IgD-negative memory B cell (primary cell): ENCODE data around the gene FNBP1L. TPM values are rescaled to one million over a fixed set of nuclear protein-coding genes. Genes with fewer than 3 reads are reported as not detected.

Source experiments
- H3K27ac Mint-ChIP-seq, 3 donors: one replicate each; pipeline ENCODE4 v1.8.0; 2020 to 2022; ENCODE audit warnings: mild to moderate bottlenecking in 3 of 3, mixed read lengths in 3 of 3, moderate library complexity in 1 of 3
- H3K27me3 Mint-ChIP-seq: one replicate; pipeline ENCODE4 v1.8.0; 2021; ENCODE audit warnings: mixed read lengths
- H3K36me3 Mint-ChIP-seq: one replicate; pipeline ENCODE4 v1.8.0; 2020; ENCODE audit warnings: mild to moderate bottlenecking, mixed read lengths
- H3K4me1 Mint-ChIP-seq, 3 donors: one replicate each; pipeline ENCODE4 v1.8.0; 2020 to 2022; ENCODE audit warnings: mixed read lengths in 3 of 3, mild to moderate bottlenecking in 1 of 3
- H3K4me3 Mint-ChIP-seq, 4 donors: one replicate each; pipeline ENCODE4 v1.8.0; 2020 to 2022; ENCODE audit warnings: mild to moderate bottlenecking in 4 of 4, mixed read lengths in 4 of 4, moderate library complexity in 3 of 4
- H3K9me3 Mint-ChIP-seq, 3 donors: one replicate each; pipeline ENCODE4 v1.8.0; 2020 to 2021; ENCODE audit warnings: mixed read lengths in 3 of 3, mild to moderate bottlenecking in 1 of 3
- polyA plus RNA-seq: library from polyadenylated mRNA; unstranded; fragments of 300-500 nt; fragmentation: Illumina TruSeq; gene quantifications from one replicate; pipeline ENCODE4 v1.2.3, GENCODE V29; 2021

Gene FNBP1L
- polyA plus RNA-seq, 1 donor from 2014 or later, result 1.5 TPM

DNA sequence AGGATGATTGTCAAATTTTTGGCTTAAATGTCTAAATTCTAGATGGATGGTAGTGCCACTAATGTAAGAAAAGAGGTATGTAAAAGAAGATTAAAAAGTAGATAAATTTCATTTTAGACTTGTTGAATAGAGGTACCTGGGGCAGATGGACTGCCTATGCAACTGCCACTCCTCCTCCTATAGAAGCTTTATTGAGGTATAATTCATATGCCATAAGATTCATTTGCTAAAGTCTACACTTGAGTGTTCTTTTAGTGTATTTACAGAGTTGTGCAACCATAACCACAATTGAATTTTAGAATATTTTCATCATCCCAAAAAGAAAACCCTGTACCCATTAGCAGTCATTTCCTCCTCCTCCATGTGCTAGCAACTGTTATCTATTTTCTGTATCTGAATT is 70.6 kb downstream of the FNBP1L start:
- Mint-ChIP-seq H3K4me1 (no peaks in the 10 kb centered on the region), H3K36me3 (no peaks in the 10 kb centered on the region), H3K4me3 (no peak overlapping the region), H3K27me3 (no peaks in the 10 kb centered on the region), H3K27ac (no peak overlapping the region), H3K9me3 (no peaks in the 10 kb centered on the region)

GRCh38 chr1:93519199-93519829 is 71.4 kb downstream of the FNBP1L start:
- H3K36me3 Mint-ChIP-seq, result no peaks in the 10 kb centered on the region
- H3K9me3 Mint-ChIP-seq, result no peaks in the 10 kb centered on the region
- no peaks in the 10 kb centered on the region for H3K4me1 Mint-ChIP-seq
- no peak overlapping the region for H3K27ac Mint-ChIP-seq
- H3K27me3 Mint-ChIP-seq, result no peaks in the 10 kb centered on the region
- no peak overlapping the region for H3K4me3 Mint-ChIP-seq

- Mint-ChIP-seq H3K27ac (no peak overlapping the region), H3K4me1 (no peaks in the 10 kb centered on the region), H3K9me3 (no peaks in the 10 kb centered on the region), H3K4me3 (no peak overlapping the region), H3K36me3 (peaks cover 1% of the 10 kb centered on the region), H3K27me3 (no peaks in the 10 kb centered on the region)
These were observed 73.7 kb downstream of the FNBP1L start for GRCh38 chr1:93521618-93522017.

DNA sequence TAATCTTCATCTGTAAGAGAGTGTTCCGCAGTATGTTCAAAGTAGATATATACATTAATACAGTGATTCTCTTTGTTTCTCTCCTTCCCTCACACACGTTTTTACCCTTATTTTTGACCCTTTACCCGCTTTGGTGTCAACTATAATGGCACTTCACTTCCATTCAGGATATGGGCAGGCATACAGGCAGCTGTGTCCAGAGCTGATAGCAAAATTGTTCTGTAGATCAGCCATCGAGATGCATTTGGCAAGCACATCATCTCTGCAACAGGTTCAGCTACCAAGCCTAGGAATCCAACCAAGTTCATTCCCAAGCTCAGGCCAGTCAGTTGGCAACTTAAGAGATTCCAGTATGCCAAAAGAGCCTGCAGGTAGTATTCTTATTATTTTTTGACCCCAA is 74.8 kb downstream of the FNBP1L start:
- Mint-ChIP-seq H3K4me1 (no peaks in the 10 kb centered on the region), H3K36me3 (peaks cover 1% of the 10 kb centered on the region), H3K27ac (no peak overlapping the region), H3K9me3 (no peaks in the 10 kb centered on the region), H3K27me3 (no peaks in the 10 kb centered on the region), H3K4me3 (no peak overlapping the region)

- Mint-ChIP-seq H3K27ac (no peak overlapping the region), H3K9me3 (peaks cover 0 to 2% (median 0%) of the 10 kb centered on the region in 3 donors), H3K36me3 (peaks cover 1% of the 10 kb centered on the region), H3K27me3 (no peaks in the 10 kb centered on the region), H3K4me3 (no peak overlapping the region), H3K4me1 (peaks cover 0 to 7% (median 0%) of the 10 kb centered on the region in 3 donors)
These were observed 77.5 kb downstream of the FNBP1L start for GRCh38 chr1:93525431-93525830.

GRCh38 chr1:93526431-93526830 is 78.5 kb downstream of the FNBP1L start:
- peaks cover 0 to 7% (median 0%) of the 10 kb centered on the region in 3 donors for H3K4me1 Mint-ChIP-seq
- no peak overlapping the region for H3K4me3 Mint-ChIP-seq
- H3K9me3 Mint-ChIP-seq, result peaks cover 0 to 2% (median 0%) of the 10 kb centered on the region in 3 donors
- peaks cover 1% of the 10 kb centered on the region for H3K36me3 Mint-ChIP-seq
- no peak overlapping the region for H3K27ac Mint-ChIP-seq
- no peaks in the 10 kb centered on the region for H3K27me3 Mint-ChIP-seq

GRCh38 chr1:93528412-93528811 is 80.5 kb downstream of the FNBP1L start:
- no peak overlapping the region for H3K27ac Mint-ChIP-seq
- H3K4me3 Mint-ChIP-seq, result no peak overlapping the region
- H3K36me3 Mint-ChIP-seq, result peaks cover 7% of the 10 kb centered on the region
- H3K9me3 Mint-ChIP-seq, result peaks cover 0 to 2% (median 0%) of the 10 kb centered on the region in 3 donors
- H3K4me1 Mint-ChIP-seq, result peaks cover 0 to 7% (median 0%) of the 10 kb centered on the region in 3 donors
- H3K27me3 Mint-ChIP-seq, result no peaks in the 10 kb centered on the region

- H3K4me1 Mint-ChIP-seq, result peaks cover 0 to 7% (median 0%) of the 10 kb centered on the region in 3 donors
- H3K27me3 Mint-ChIP-seq, result no peaks in the 10 kb centered on the region
- H3K27ac Mint-ChIP-seq, result no peak overlapping the region
- peaks cover 7% of the 10 kb centered on the region for H3K36me3 Mint-ChIP-seq
- no peak overlapping the region for H3K4me3 Mint-ChIP-seq
- peaks cover 0 to 2% (median 0%) of the 10 kb centered on the region in 3 donors for H3K9me3 Mint-ChIP-seq
These were observed 83.3 kb downstream of the FNBP1L start for GRCh38 chr1:93531193-93531592.

DNA sequence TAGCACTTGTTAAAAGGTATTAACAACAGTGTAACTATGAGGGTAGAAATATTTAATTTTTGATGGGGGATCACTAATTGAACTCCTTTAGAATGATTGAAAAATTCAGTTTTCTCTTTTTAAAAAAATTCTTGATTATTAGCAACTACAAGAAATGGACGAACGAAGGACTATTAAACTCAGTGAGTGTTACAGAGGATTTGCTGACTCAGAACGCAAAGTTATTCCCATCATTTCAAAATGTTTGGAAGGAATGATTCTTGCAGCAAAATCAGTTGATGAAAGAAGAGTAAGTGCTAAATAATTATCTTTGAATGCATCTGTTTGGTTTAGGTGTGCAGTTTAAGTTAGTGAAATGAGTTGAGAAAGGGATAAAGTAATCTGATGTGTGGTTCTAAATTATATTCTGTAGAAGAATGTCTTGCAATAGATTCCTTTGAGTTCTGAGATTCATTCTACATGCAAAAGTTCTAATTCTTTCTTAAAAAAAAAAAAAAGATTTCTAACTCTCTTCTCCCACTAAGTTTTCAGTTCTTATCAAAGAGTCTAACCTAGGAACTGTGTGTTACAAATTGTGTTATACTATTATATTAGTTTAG is 85.0 kb downstream of the FNBP1L start:
- H3K4me3 Mint-ChIP-seq, result no peak overlapping the region
- no peak overlapping the region for H3K27ac Mint-ChIP-seq
- H3K4me1 Mint-ChIP-seq, result peaks cover 0 to 7% (median 0%) of the 10 kb centered on the region in 3 donors
- H3K27me3 Mint-ChIP-seq, result no peaks in the 10 kb centered on the region
- peaks cover 0 to 2% (median 0%) of the 10 kb centered on the region in 3 donors for H3K9me3 Mint-ChIP-seq
- peaks cover 6% of the 10 kb centered on the region for H3K36me3 Mint-ChIP-seq

- H3K4me3 Mint-ChIP-seq, result no peak overlapping the region
- H3K9me3 Mint-ChIP-seq, result no peaks in the 10 kb centered on the region
- no peaks in the 10 kb centered on the region for H3K27me3 Mint-ChIP-seq
- no peaks in the 10 kb centered on the region for H3K4me1 Mint-ChIP-seq
- peaks cover 6% of the 10 kb centered on the region for H3K36me3 Mint-ChIP-seq
- no peak overlapping the region for H3K27ac Mint-ChIP-seq
These were observed 85.8 kb downstream of the FNBP1L start for GRCh38 chr1:93533677-93534076.

GRCh38 chr1:93537396-93537795 is 89.5 kb downstream of the FNBP1L start:
- no peaks in the 10 kb centered on the region for H3K27me3 Mint-ChIP-seq
- H3K27ac Mint-ChIP-seq, result no peak overlapping the region
- H3K4me1 Mint-ChIP-seq, result no peaks in the 10 kb centered on the region
- peaks cover 3% of the 10 kb centered on the region for H3K36me3 Mint-ChIP-seq
- no peak overlapping the region for H3K4me3 Mint-ChIP-seq
- H3K9me3 Mint-ChIP-seq, result no peaks in the 10 kb centered on the region

DNA sequence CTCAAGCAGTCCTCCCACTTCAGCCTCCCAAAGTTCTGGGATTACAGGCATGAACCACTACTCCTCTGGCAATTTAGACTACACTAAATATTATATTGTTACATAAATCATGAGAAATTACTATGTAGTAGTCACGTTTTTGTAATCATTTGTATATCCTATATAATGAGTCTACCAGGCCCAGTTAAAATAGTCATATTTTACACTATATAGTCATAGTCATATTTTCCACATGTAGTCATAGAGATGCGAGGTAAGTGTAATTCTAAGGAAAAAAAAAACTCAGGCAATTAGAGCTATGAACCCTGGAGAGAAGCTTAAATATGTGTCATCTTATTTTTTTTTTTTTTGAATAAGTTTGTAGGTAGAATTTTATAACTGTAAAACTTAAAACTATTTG is 90.0 kb downstream of the FNBP1L start:
- Mint-ChIP-seq H3K4me1 (no peaks in the 10 kb centered on the region), H3K4me3 (no peak overlapping the region), H3K27ac (no peak overlapping the region), H3K36me3 (no peaks in the 10 kb centered on the region), H3K27me3 (no peaks in the 10 kb centered on the region), H3K9me3 (no peaks in the 10 kb centered on the region)

DNA sequence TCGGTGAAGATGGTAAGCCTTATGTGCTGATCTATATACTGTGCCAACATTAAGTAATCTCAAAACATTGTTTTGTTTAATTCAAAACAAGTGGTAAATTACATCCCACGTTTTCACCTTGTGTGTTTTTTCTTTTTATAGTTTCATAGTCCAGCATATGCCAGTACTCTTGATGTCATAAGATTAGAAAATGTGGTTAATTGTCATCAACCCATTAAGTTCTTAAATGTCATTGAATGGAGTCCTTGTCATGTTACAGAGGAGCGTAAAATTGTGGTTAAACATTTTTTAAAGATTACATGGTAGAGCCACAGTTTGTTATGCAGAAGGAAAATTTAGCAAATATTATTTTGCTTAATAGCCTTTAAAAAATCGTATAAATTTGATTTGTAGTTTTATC is 93.1 kb downstream of the FNBP1L start:
- Mint-ChIP-seq H3K4me3 (no peak overlapping the region), H3K27me3 (no peaks in the 10 kb centered on the region), H3K4me1 (no peaks in the 10 kb centered on the region), H3K27ac (no peak overlapping the region), H3K36me3 (no peaks in the 10 kb centered on the region), H3K9me3 (no peaks in the 10 kb centered on the region)

GRCh38 chr1:93542398-93542797 is 94.5 kb downstream of the FNBP1L start:
- H3K27ac Mint-ChIP-seq, result no peak overlapping the region
- H3K4me3 Mint-ChIP-seq, result no peak overlapping the region
- no peaks in the 10 kb centered on the region for H3K9me3 Mint-ChIP-seq
- peaks cover 3% of the 10 kb centered on the region for H3K36me3 Mint-ChIP-seq
- no peaks in the 10 kb centered on the region for H3K4me1 Mint-ChIP-seq
- no peaks in the 10 kb centered on the region for H3K27me3 Mint-ChIP-seq

GRCh38 chr1:93546162-93546863 is 98.4 kb downstream of the FNBP1L start:
- Mint-ChIP-seq H3K4me1 (no peaks in the 10 kb centered on the region), H3K36me3 (peaks cover 4% of the 10 kb centered on the region), H3K27ac (no peak overlapping the region), H3K27me3 (no peaks in the 10 kb centered on the region), H3K4me3 (no peak overlapping the region), H3K9me3 (no peaks in the 10 kb centered on the region)

GRCh38 chr1:93549131-93549530 is 101.2 kb downstream of the FNBP1L start:
- Mint-ChIP-seq H3K4me1 (no peaks in the 10 kb centered on the region), H3K4me3 (no peak overlapping the region), H3K27ac (no peak overlapping the region), H3K9me3 (no peaks in the 10 kb centered on the region), H3K27me3 (no peaks in the 10 kb centered on the region), H3K36me3 (peaks cover 6% of the 10 kb centered on the region)
